PC-3 (cell line): ENCODE measurements around the gene TMC7. TPM values are rescaled to one million over a fixed set of nuclear protein-coding genes. Genes with fewer than 3 reads are reported as not detected.

Source experiments
- ATAC-seq: fragments of 200-7000 bp; cut with Tn5 transposase; 2 replicates; pipeline ENCODE4 v1.9.1; 2020; ENCODE audit warnings: mild to moderate bottlenecking, moderate library complexity
- BruUV-seq: library from RNA; stranded (reverse); fragments of 400-500 nt; replicated peaks from 2 replicates; lab custom pipeline; 2021; lab: Mats Ljungman, UMichigan
- CTCF ChIA-PET: fragments of 300-600 bp; sonication (Branson Sonifier 250); formaldehyde crosslinking; loops from one replicate; lab custom pipeline; 2022; ENCODE audit warnings: antibody characterized with exemption; lab: Charles Lee
- POLR2A ChIA-PET: fragments of 300-600 bp; sonication (Branson Sonifier 250); formaldehyde crosslinking; loops from one replicate; lab custom pipeline; 2022; ENCODE audit warnings: antibody characterized with exemption; ENCODE audit not compliant: unreplicated experiment; lab: Charles Lee
- DNase-seq: peaks from one replicate; pipeline ENCODE4 v3.0.0-alpha.2; 2015
- H2AFZ ChIP-seq: fragments of 300-600 bp; sonication (generic); 2 replicates; pipeline ENCODE4 v1.6.0; 2016; ENCODE audit warnings: antibody characterized with exemption, low read length
- H3F3A ChIP-seq: fragments of 300-600 bp; sonication (generic); one replicate; pipeline ENCODE4 v1.6.0; 2017; ENCODE audit warnings: antibody characterized with exemption, low read length, control low read depth, mild to moderate bottlenecking; ENCODE audit not compliant: unreplicated experiment
- H3K27ac ChIP-seq: fragments of 300-600 bp; sonication (generic); 2 replicates; pipeline ENCODE4 v1.5.1; 2016; ENCODE audit warnings: mild to moderate bottlenecking, low read length
- H3K27me3 ChIP-seq: fragments of 300-600 bp; sonication (generic); 2 replicates; pipeline ENCODE4 v1.6.1; 2016; ENCODE audit warnings: low read length, mixed read lengths
- H3K36me3 ChIP-seq: fragments of 300-600 bp; sonication (generic); 2 replicates; pipeline ENCODE4 v1.6.1; 2016; ENCODE audit warnings: low read depth, mixed run types, low read length, mixed read lengths
- H3K4me1 ChIP-seq: fragments of 300-600 bp; sonication (generic); 2 replicates; pipeline ENCODE4 v1.5.1; 2016; ENCODE audit warnings: low read length; ENCODE audit not compliant: insufficient read depth
- H3K4me2 ChIP-seq: fragments of 300-600 bp; sonication (generic); 2 replicates; pipeline ENCODE4 v1.6.0; 2016; ENCODE audit warnings: low read length
- H3K4me3 ChIP-seq: fragments of 300-600 bp; sonication (generic); 2 replicates; pipeline ENCODE4 v1.5.1; 2016; ENCODE audit warnings: mild to moderate bottlenecking, low read length, mixed read lengths
- H3K79me2 ChIP-seq: fragments of 300-600 bp; sonication (generic); 2 replicates; pipeline ENCODE4 v1.6.1; 2017; ENCODE audit warnings: low read length, mixed read lengths
- H3K9ac ChIP-seq: fragments of 300-600 bp; sonication (generic); 2 replicates; pipeline ENCODE4 v1.6.0; 2016; ENCODE audit warnings: mild to moderate bottlenecking, low read length
- H3K9me2 ChIP-seq: fragments of 300-600 bp; sonication (generic); replicated peaks from 2 replicates; pipeline ENCODE4 v1.6.1; 2016; ENCODE audit warnings: mixed run types, low read length, mixed read lengths
- H3K9me3 ChIP-seq: fragments of 300-600 bp; sonication (generic); 2 replicates; pipeline ENCODE4 v1.6.1; 2016; ENCODE audit warnings: low read length, mixed read lengths
- H4K20me1 ChIP-seq: fragments of 300-600 bp; sonication (generic); 2 replicates; pipeline ENCODE4 v1.6.1; 2016; ENCODE audit warnings: low read length, mixed read lengths
- CTCF ChIP-seq: fragments of 300-600 bp; sonication (generic); conservative IDR thresholded peaks from 2 replicates; pipeline ENCODE4 v1.5.1; 2017; ENCODE audit warnings: antibody characterized with exemption, low read depth, mild to moderate bottlenecking, low read length
- EZH2 ChIP-seq: fragments of 300-600 bp; sonication (generic); IDR thresholded peaks from one replicate; pipeline ENCODE4 v1.6.1; 2017; ENCODE audit warnings: antibody characterized with exemption, mild to moderate bottlenecking, low read length; ENCODE audit not compliant: unreplicated experiment
- EZH2phosphoT487 ChIP-seq: fragments of 300-600 bp; sonication (generic); IDR thresholded peaks from 2 replicates; pipeline ENCODE4 v1.6.1; 2018; ENCODE audit warnings: mild to moderate bottlenecking, antibody characterized with exemption, low read length, borderline replicate concordance
- intact Hi-C: fragments of 100-400 bp; cut with micrococcal nuclease; formaldehyde crosslinking; loops from 2 replicates; pipeline ENCODE4 v1.9.0; 2023
- total RNA-seq: library from RNA; depleted of rRNA; stranded (reverse); fragments of >200 nt; gene quantifications from 2 replicates; pipeline ENCODE4 v1.2.3, GENCODE V29; 2014

The TMC7 gene
- total RNA-seq, 1 experiment from 2014 or later = 5.3 TPM

- H3K4me2 ChIP-seq = no peak overlapping the region
- H3K36me3 ChIP-seq = no peaks in the 10 kb centered on the region
- H3K9me3 ChIP-seq = no peaks in the 10 kb centered on the region
- DNase-seq (no peak), ATAC-seq (no peak)
- H3K27me3 ChIP-seq = no peaks in the 10 kb centered on the region
- no TSS peak for BruUV-seq
- CTCF ChIA-PET = no interaction called here
- no peaks in the 10 kb centered on the region for H4K20me1 ChIP-seq
- no peak overlapping the region for H3K27ac ChIP-seq
- no peaks in the 10 kb centered on the region for H3K9me2 ChIP-seq
- no peak for TF ChIP-seq CTCF
- TF ChIP-seq EZH2 = no peak
- no peak for TF ChIP-seq EZH2phosphoT487
- intact Hi-C loops = loop anchor here (10.0 kb wide), 1 partner anchor 416 kb away; no protein-coding TSS in a partner anchor
- H2AFZ ChIP-seq = no peak overlapping the region
- no peak overlapping the region for H3K4me3 ChIP-seq
- H3F3A ChIP-seq = no peaks in the 10 kb centered on the region
- no peaks in the 10 kb centered on the region for H3K79me2 ChIP-seq
- POLR2A ChIA-PET = no interaction called here
- peaks cover 28% of the 10 kb centered on the region for H3K4me1 ChIP-seq
- no peak overlapping the region for H3K9ac ChIP-seq
Measured at GRCh38 chr16:19088341-19088916, 104.7 kb downstream of the TMC7 start.

- CTCF ChIA-PET = no interaction called here
- H3K4me2 ChIP-seq = no peak overlapping the region
- intact Hi-C loops = loop anchor here (10.0 kb wide), 1 partner anchor 415 kb away; no protein-coding TSS in a partner anchor
Measured at GRCh38 chr16:19089410-19089955, 105.7 kb downstream of the TMC7 start.

More at GRCh38 chr16:19089410-19089955, 105.7 kb downstream of the TMC7 start:
- H3K4me1 ChIP-seq = peaks cover 36% of the 10 kb centered on the region
- no peak for ATAC-seq
- no peak overlapping the region for H3K27ac ChIP-seq
- BruUV-seq = no TSS peak
- POLR2A ChIA-PET = no interaction called here
- no peaks in the 10 kb centered on the region for H4K20me1 ChIP-seq
- H3K79me2 ChIP-seq = no peaks in the 10 kb centered on the region
- no peak overlapping the region for H3K4me3 ChIP-seq
- H3K27me3 ChIP-seq = no peaks in the 10 kb centered on the region
- no peaks in the 10 kb centered on the region for H3F3A ChIP-seq
- no peak for DNase-seq
- H3K36me3 ChIP-seq = no peaks in the 10 kb centered on the region
- no peaks in the 10 kb centered on the region for H3K9me2 ChIP-seq
- no peaks in the 10 kb centered on the region for H3K9me3 ChIP-seq
- H3K9ac ChIP-seq = no peak overlapping the region
- no peak for TF ChIP-seq CTCF
- no peak for TF ChIP-seq EZH2
- no peak for TF ChIP-seq EZH2phosphoT487
- no peak overlapping the region for H2AFZ ChIP-seq
